GM12878 (cell line): ENCODE results near the gene SUSD2. TPM values are rescaled to one million over a fixed set of nuclear protein-coding genes. Genes with fewer than 3 reads are reported as not detected.

Source experiments
- ATAC-seq: fragments of 200-7000 bp; cut with Tn5 transposase; 3 replicates; pipeline ENCODE4 v1.9.1; 2020; ENCODE audit warnings: mild to moderate bottlenecking, moderate library complexity
- BruUV-seq: library from RNA; stranded (reverse); fragments of 400-500 nt; replicated peaks from 2 replicates; lab custom pipeline; 2021; lab: Mats Ljungman, UMichigan
- CTCF ChIA-PET: fragments of 300-600 bp; sonication (Branson Sonifier 250); formaldehyde crosslinking; extraction: SDS; loops from one replicate; lab custom pipeline; 2021; ENCODE audit warnings: inconsistent platforms; lab: Yijun Ruan, JAX
- POLR2A ChIA-PET: fragments of 350-600 bp; formaldehyde crosslinking; extraction: SDS; loops from one replicate; lab custom pipeline; 2021; ENCODE audit warnings: inconsistent platforms; lab: Charles Lee
- RAD21 ChIA-PET: fragments of 300-600 bp; sonication (Branson Sonifier 250); formaldehyde crosslinking; loops from one replicate; lab custom pipeline; 2023; ENCODE audit warnings: antibody characterized with exemption; ENCODE audit not compliant: unreplicated experiment; lab: Charles Lee
- SMC1A ChIA-PET: fragments of 300-600 bp; sonication (Branson Sonifier 250); formaldehyde crosslinking; loops from one replicate; lab custom pipeline; 2023; ENCODE audit not compliant: unreplicated experiment, uncharacterized antibody; lab: Charles Lee
- DNase-seq: peaks from one replicate; pipeline ENCODE4 v3.0.0-alpha.2; 2011; ENCODE audit warnings: low read depth, low spot score
- FAIRE-seq: peaks from 3 replicates; lab custom pipeline; 2011; peaks lifted over from hg19 to GRCh38; lab: Jason Lieb, UNC
- H2AFZ ChIP-seq: 2 replicates; pipeline ENCODE4 v1.6.0; 2011; ENCODE audit warnings: low read depth, low read length, control low read depth; ENCODE audit not compliant: control insufficient read depth
- H3K27ac ChIP-seq: 2 replicates; pipeline ENCODE4 v1.5.1; 2011; ENCODE audit warnings: control low read depth; ENCODE audit not compliant: control insufficient read depth, insufficient read depth
- H3K27me3 ChIP-seq, 2 experiments: replicated peaks in 1 of 2; 2 replicates each; pipeline versions ENCODE4 v1.6.0 to v1.6.1; 2011; ENCODE audit warnings: low read length in 1 of 2; ENCODE audit not compliant: control insufficient read depth in 2 of 2, insufficient read depth in 2 of 2
- H3K36me3 ChIP-seq, 2 experiments: 2 replicates each; pipeline ENCODE4 v1.5.1; 2011; ENCODE audit warnings: low read length in 1 of 2; ENCODE audit not compliant: control insufficient read depth in 2 of 2, insufficient read depth in 2 of 2
- H3K4me1 ChIP-seq: 2 replicates; pipeline ENCODE4 v1.6.1; 2011; ENCODE audit warnings: mild to moderate bottlenecking, low read length, moderate library complexity, mixed read lengths; ENCODE audit not compliant: control insufficient read depth, insufficient read depth
- H3K4me2 ChIP-seq: 2 replicates; pipeline ENCODE4 v1.6.0; 2011; ENCODE audit warnings: control low read depth; ENCODE audit not compliant: control insufficient read depth, insufficient read depth
- H3K4me3 ChIP-seq: fragments of 200-600 bp; sonication (generic); 2 replicates; pipeline ENCODE4 v1.5.1; 2016
- H3K79me2 ChIP-seq: 2 replicates; pipeline ENCODE4 v1.6.0; 2011; ENCODE audit warnings: low read length; ENCODE audit not compliant: control insufficient read depth, insufficient read depth
- H3K9ac ChIP-seq: 2 replicates; pipeline ENCODE4 v1.8.0; 2011; ENCODE audit warnings: low read length, control low read depth, mixed read lengths; ENCODE audit not compliant: control insufficient read depth, insufficient read depth
- H3K9me3 ChIP-seq: replicated peaks from 3 replicates; pipeline ENCODE4 v1.5.1; 2011; ENCODE audit warnings: mild to moderate bottlenecking, low read length; ENCODE audit not compliant: control insufficient read depth, insufficient read depth
- H4K20me1 ChIP-seq: 2 replicates; pipeline ENCODE4 v1.6.0; 2011; ENCODE audit not compliant: control insufficient read depth, insufficient read depth
- BACH1 ChIP-seq: fragments of 450-650 bp; IDR thresholded peaks from 2 replicates; pipeline ENCODE4 v1.6.1; 2017; ENCODE audit warnings: mild to moderate bottlenecking, borderline replicate concordance
- BMI1 ChIP-seq: fragments of 450-650 bp; IDR thresholded peaks from 2 replicates; pipeline ENCODE4 v1.6.1; 2016; ENCODE audit warnings: mild to moderate bottlenecking, moderate library complexity, borderline replicate concordance
- ETV6 ChIP-seq, 2 experiments: fragments of 450-650 bp in 1 of 2; IDR thresholded peaks in 1 of 2; conservative IDR thresholded peaks in 1 of 2; 2 replicates each; pipeline ENCODE4 v1.6.1; 2014; ENCODE audit warnings: antibody characterized with exemption in 1 of 2, borderline replicate concordance in 1 of 2, low read depth in 1 of 2, mild to moderate bottlenecking in 1 of 2, moderate library complexity in 1 of 2
- MXI1 ChIP-seq: fragments of 150-350 bp; IDR thresholded peaks from 2 replicates; pipeline ENCODE4 v1.6.1; 2011; ENCODE audit warnings: low read depth, mild to moderate bottlenecking, inconsistent platforms, low read length, improper control_type of control experiment
- NR2C1 ChIP-seq: fragments of 450-650 bp; IDR thresholded peaks from 2 replicates; pipeline ENCODE4 v1.6.1; 2017; ENCODE audit warnings: antibody characterized with exemption, mild to moderate bottlenecking, moderate library complexity
- PAX5 ChIP-seq: IDR thresholded peaks from 2 replicates; pipeline ENCODE4 v1.6.1; 2011; ENCODE audit warnings: low read depth, low read length, borderline replicate concordance
- SIN3A ChIP-seq: IDR thresholded peaks from 2 replicates; pipeline ENCODE4 v1.6.1; 2012; ENCODE audit warnings: low read depth, low read length, improper control_type of control experiment
- SMAD5 ChIP-seq: IDR thresholded peaks from 2 replicates; pipeline ENCODE4 v1.6.1; 2016; ENCODE audit warnings: antibody characterized with exemption, low read depth
- TCF12 ChIP-seq: IDR thresholded peaks from 2 replicates; pipeline ENCODE4 v1.6.1; 2011; ENCODE audit warnings: low read depth, mild to moderate bottlenecking, low read length
- YY1 ChIP-seq: IDR thresholded peaks from 2 replicates; pipeline ENCODE4 v1.6.1; 2011; ENCODE audit warnings: low read depth, mild to moderate bottlenecking, low read length
- WGBS: methylation state at CpG from one replicate; pipeline ENCODE4 v1.1.6; 2016; ENCODE audit warnings: low lambda C conversion rate; ENCODE audit not compliant: insufficient replicate concordance, insufficient coverage; ENCODE audit errors: missing lambda C conversion rate; 5-methylcytosine and 5-hydroxymethylcytosine counted together
- in situ Hi-C: fragments of 300-500 bp; cut with MboI; formaldehyde crosslinking; loops from 9 replicates; pipeline ENCODE4 v1.14.3; 2018; ENCODE audit warnings: mixed read lengths
- intact Hi-C: fragments of 100-400 bp; cut with micrococcal nuclease; formaldehyde crosslinking; loops from one replicate; pipeline ENCODE4 v1.14.2; 2022; ENCODE audit not compliant: unreplicated experiment
- polyA plus RNA-seq, 11 experiments: library from polyadenylated mRNA; depleted of rRNA in 4 of 11; unstranded in 6 of 11; stranded (reverse) in 5 of 11; fragments of >200 nt; fragmentation: Nextera tagmentation in 4 of 11; fragmentation: Illumina TruSeq in 1 of 11; extraction: Ambion mirVana in 4 of 11; extraction: Trizol in 1 of 11; gene quantifications; 1 replicate in 1 of 11; 2 replicates in 10 of 11; pipeline versions ENCODE4 v1.2.1 to v1.2.3, GENCODE V29; 2011 to 2016; ENCODE audit warnings: inconsistent platforms in 2 of 11, missing spikeins in 2 of 11, low read depth in 1 of 11
- total RNA-seq, 4 experiments: library from RNA; depleted of rRNA in 3 of 4; stranded (reverse); fragments of >200 nt in 3 of 4; fragmentation: Illumina TruSeq in 1 of 4; extraction: Trizol in 1 of 4; gene quantifications; 2 replicates each; pipeline versions ENCODE4 v1.2.1 to v1.2.3, GENCODE V29; 2013 to 2021
- TF ChIP-seq, protein P1 (sequence below): fragments of 450-650 bp; IDR thresholded peaks from 2 replicates; pipeline ENCODE4 v1.6.1; 2016; ENCODE audit warnings: mild to moderate bottlenecking
- TF ChIP-seq, protein P2 (sequence below): IDR thresholded peaks from 2 replicates; pipeline ENCODE4 v1.6.1; 2011; ENCODE audit warnings: low read depth, low read length, improper control_type of control experiment, borderline replicate concordance
- TF ChIP-seq, protein P3 (sequence below): fragments of 450-650 bp; IDR thresholded peaks from 2 replicates; pipeline ENCODE4 v1.6.1; 2017; ENCODE audit warnings: borderline replicate concordance

The SUSD2 gene
- total and polyA plus RNA-seq, 10 of the 15 experiments (the other 5 are each of a cell fraction or from before 2014, with no cell fraction given): 0.04 to 0.31 (median 0.11) TPM; not detected in 5

DNA sequence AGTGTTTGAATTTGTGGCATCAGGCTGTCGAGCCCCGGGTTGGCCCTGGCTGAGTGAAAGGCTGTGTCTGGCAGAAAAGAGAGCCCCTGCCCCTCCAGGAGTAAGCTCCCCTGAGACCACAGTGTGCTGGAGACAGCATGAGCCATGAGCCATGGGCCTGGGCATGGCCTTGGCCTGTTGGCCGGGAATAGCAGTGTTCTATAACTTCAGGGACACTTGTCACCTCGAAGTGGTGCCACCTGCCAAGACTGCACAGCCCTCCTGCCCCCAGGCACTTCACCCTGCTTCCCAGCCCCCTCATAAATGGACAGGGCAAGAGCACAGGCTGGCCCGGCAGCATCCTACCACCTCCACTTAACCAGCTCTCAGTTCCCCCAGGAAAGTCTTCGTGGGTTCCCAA, 20.7 kb upstream of the SUSD2 start:
- Histone ChIP-seq H3K4me2 (no peak overlapping the region), H3K79me2 (peaks cover 6% of the 10 kb centered on the region)

More for the DNA sequence above, 20.7 kb upstream of the SUSD2 start:
- Histone ChIP-seq H3K27ac (no peak overlapping the region), H3K36me3 (peaks cover 12 to 16% of the 10 kb centered on the region in 2 experiments), H3K27me3 (no peaks in the 10 kb centered on the region), H3K9me3 (no peaks in the 10 kb centered on the region), H4K20me1 (no peaks in the 10 kb centered on the region), H3K4me1 (peaks cover 24% of the 10 kb centered on the region), H3K9ac (no peak overlapping the region)
- no peak for DNase-seq
- no TSS peak for BruUV-seq
- ATAC-seq: no peak
- POLR2A ChIA-PET: no interaction called here
- SMC1A ChIA-PET: interaction anchor here (1.2 kb wide), 1 partner anchor 15 kb away, joined by 3 read pairs; no protein-coding TSS in a partner anchor
- FAIRE-seq: no peak
- 73% methylated on average over 6 of the region's 6 CpGs for WGBS
- in situ Hi-C loops: no loop called here
- TF ChIP-seq, protein P1, sequence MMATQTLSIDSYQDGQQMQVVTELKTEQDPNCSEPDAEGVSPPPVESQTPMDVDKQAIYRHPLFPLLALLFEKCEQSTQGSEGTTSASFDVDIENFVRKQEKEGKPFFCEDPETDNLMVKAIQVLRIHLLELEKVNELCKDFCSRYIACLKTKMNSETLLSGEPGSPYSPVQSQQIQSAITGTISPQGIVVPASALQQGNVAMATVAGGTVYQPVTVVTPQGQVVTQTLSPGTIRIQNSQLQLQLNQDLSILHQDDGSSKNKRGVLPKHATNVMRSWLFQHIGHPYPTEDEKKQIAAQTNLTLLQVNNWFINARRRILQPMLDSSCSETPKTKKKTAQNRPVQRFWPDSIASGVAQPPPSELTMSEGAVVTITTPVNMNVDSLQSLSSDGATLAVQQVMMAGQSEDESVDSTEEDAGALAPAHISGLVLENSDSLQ: no peak
- TF ChIP-seq SIN3A: no peak
- TF ChIP-seq BACH1: no peak
- TF ChIP-seq, protein P2, sequence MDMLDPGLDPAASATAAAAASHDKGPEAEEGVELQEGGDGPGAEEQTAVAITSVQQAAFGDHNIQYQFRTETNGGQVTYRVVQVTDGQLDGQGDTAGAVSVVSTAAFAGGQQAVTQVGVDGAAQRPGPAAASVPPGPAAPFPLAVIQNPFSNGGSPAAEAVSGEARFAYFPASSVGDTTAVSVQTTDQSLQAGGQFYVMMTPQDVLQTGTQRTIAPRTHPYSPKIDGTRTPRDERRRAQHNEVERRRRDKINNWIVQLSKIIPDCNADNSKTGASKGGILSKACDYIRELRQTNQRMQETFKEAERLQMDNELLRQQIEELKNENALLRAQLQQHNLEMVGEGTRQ: no peak
- no peak for TF ChIP-seq MXI1
- no peak for TF ChIP-seq SMAD5
- TF ChIP-seq BMI1: no peak
- TF ChIP-seq TCF12: no peak
- TF ChIP-seq, protein P3, sequence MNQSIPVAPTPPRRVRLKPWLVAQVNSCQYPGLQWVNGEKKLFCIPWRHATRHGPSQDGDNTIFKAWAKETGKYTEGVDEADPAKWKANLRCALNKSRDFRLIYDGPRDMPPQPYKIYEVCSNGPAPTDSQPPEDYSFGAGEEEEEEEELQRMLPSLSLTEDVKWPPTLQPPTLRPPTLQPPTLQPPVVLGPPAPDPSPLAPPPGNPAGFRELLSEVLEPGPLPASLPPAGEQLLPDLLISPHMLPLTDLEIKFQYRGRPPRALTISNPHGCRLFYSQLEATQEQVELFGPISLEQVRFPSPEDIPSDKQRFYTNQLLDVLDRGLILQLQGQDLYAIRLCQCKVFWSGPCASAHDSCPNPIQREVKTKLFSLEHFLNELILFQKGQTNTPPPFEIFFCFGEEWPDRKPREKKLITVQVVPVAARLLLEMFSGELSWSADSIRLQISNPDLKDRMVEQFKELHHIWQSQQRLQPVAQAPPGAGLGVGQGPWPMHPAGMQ: no peak
- no peak for TF ChIP-seq YY1
- TF ChIP-seq PAX5: no peak
- TF ChIP-seq NR2C1: no peak
- no peak for TF ChIP-seq ETV6 (conservative IDR thresholded peaks at IDR 0.05 in 1 of 2, IDR thresholded peaks at IDR 0.05 in 1 of 2; ENCODE audit: borderline replicate concordance in 1 of 2, low read depth in 1 of 2)
- TF ChIP-seq, all 136 proteins: peak for 0
- Histone ChIP-seq H3K4me3 (no peak overlapping the region), H2AFZ (no peak overlapping the region)
- ChIA-PET RAD21 (no interaction called here), CTCF (interaction anchor here (1.0 kb wide), 1 partner anchor 54 kb away, joined by 3 read pairs; no protein-coding TSS in a partner anchor)
- intact Hi-C loops: no loop called here
